ENCODE measurements around the gene GALK2.

GRCh38 chr15:49370782-49371181, 200.7 kb downstream of the GALK2 start:
- no peak for TF ChIP-seq KLF7 (tag by site-specific recombination; IDR thresholded peaks at IDR 0.05; ENCODE audit: borderline replicate concordance)
- no peak for TF ChIP-seq ZNF549 (tag by site-specific recombination; IDR thresholded peaks at IDR 0.05)
- TF ChIP-seq CTCF (tag by site-specific recombination; IDR thresholded peaks at IDR 0.05): no peak
- TF ChIP-seq ZNF449 (tag by site-specific recombination; IDR thresholded peaks at IDR 0.05): no peak
- TF ChIP-seq ZNF175 (tag by site-specific recombination; IDR thresholded peaks at IDR 0.05): no peak

Measured in HEK293 (cell line).